Fibroblast of pulmonary artery (primary cell): ENCODE measurements around the gene ULBP1.
"Not testable (repeated sequence)": the region's sequence is repeated elsewhere in the genome, so short reads cannot be mapped to it uniquely, and the experiment has no call there.

Source experiments
- DNase-seq: peaks from one replicate; pipeline ENCODE4 v3.0.0-alpha.2; 2010; ENCODE audit warnings: low read depth
- H3K4me3 ChIP-seq: replicated peaks from 2 replicates; pipeline ENCODE4 v1.5.1; 2011; ENCODE audit warnings: low read depth, mild to moderate bottlenecking, control low read depth, low read length, moderate library complexity
- CTCF ChIP-seq: IDR thresholded peaks from 2 replicates; pipeline ENCODE4 v1.5.1; 2011; ENCODE audit warnings: mild to moderate bottlenecking, control low read depth, low read length, inconsistent platforms; ENCODE audit errors: missing control alignments

The ULBP1 gene

GRCh38 chr6:149950423-149950822 lies 13.3 kb upstream of the ULBP1 start:
- DNase-seq: no peak
- TF ChIP-seq CTCF: no peak
- H3K4me3 ChIP-seq: no peak overlapping the region

GRCh38 chr6:149951096-149951495 lies 12.6 kb upstream of the ULBP1 start:
- TF ChIP-seq CTCF: no peak
- DNase-seq: no peak
- H3K4me3 ChIP-seq: no peak overlapping the region

- no peak for TF ChIP-seq CTCF
- H3K4me3 ChIP-seq: no peak overlapping the region
- DNase-seq: no peak
These were observed 12.1 kb upstream of the ULBP1 start for GRCh38 chr6:149951626-149952025.

DNA sequence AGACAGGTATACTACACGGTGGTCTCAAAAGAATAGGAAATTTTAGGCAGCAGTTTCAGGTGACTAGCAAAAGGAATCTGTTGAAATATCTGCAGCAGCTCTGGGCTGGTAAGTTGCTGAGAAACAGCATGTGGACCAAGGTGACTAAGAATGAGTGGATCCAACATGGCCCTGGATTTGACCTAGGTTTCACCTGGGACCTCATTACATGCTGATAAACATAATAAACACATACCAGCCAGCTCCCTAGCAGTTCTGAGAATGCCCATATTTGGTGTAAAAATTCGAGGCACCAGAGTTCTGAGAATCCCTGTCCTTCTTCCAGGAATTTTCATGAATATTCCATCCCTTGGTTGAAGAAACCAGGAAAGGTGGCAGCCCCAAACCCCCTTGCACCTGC lies 10.4 kb upstream of the ULBP1 start:
- H3K4me3 ChIP-seq, DNase-seq: not testable (repeated sequence)

GRCh38 chr6:149953934-149954327 lies 9.8 kb upstream of the ULBP1 start:
- not testable (repeated sequence) for H3K4me3 ChIP-seq, DNase-seq

DNA sequence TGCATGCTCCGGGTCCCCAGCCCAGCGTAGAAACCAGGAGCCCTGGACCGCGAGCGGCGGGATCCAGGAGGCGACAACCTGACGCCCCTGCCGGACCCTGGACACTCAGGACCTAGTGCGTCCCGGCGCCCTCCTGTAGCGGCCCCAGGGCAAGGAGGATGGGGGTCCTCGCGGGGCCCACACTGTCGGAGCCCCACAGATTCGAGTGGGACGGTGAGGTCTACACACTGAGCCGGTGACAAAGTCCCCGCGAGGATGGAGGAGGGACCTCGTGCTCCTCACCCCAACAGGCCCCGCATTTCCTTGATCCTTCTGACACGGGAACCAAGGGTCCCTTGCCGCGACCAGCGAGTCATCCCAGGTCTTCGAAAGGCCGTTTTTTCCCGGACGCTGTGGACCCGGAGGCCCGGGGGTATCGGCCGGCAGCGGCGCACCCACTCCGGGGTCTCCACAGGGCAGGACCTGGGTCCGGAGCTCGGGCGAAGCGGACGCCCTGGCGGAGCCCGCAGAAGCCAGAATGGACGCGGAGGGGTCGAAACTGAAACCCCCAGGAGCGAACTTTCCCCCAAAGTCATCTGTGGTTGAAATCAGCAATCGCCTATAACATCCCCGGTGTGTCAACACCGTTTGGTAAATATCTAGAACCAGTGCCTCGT lies 9.3 kb upstream of the ULBP1 start:
- DNase-seq, H3K4me3 ChIP-seq: not testable (repeated sequence)

GRCh38 chr6:149954984-149955653 lies 8.6 kb upstream of the ULBP1 start:
- DNase-seq, H3K4me3 ChIP-seq: not testable (repeated sequence)

- H3K4me3 ChIP-seq, DNase-seq: not testable (repeated sequence)
These were observed 8.0 kb upstream of the ULBP1 start for GRCh38 chr6:149955654-149956317.

- not testable (repeated sequence) for H3K4me3 ChIP-seq
- DNase-seq: peak; percentile 67
These were observed 5.6 kb upstream of the ULBP1 start for GRCh38 chr6:149958124-149958523.

DNA sequence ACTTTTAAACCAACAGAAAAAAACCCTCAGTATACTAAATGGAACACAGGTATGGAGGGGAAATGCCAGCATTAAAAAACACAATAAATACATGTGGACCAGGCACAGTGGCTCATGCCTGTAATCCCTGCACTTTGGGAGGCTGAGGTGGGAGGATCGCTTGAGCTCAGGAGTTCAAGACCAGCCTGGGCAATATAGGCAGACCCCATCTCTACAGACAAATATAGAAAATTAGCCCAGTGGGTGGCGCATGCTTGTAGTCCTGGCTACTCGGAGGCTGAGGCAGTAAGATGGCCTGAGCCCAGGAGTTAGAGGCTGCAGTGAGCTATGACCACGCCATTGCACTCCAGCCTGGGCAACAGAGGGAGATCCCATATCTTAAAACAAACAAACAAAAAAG lies 3.9 kb upstream of the ULBP1 start:
- DNase-seq, H3K4me3 ChIP-seq: not testable (repeated sequence)

DNA sequence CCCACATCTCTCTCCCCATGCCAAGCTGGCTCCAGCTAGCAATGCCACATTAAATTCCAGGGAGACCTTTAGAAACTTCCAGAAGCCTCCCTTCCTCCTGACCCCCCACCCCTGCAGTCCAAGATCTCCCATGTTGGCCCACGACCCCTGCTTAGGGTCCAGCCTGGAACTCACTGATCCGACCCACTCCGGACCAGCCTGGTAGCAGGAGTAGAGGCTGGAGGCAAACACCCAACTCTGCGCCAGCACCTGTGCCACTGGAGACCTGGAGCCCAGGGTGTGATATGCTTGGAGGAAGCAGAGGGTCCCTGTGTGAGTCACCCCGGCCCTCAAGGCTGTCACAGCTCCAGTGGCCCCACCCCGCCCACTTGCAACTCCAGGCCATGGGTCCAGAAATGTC lies 3.3 kb upstream of the ULBP1 start:
- no peak overlapping the region for H3K4me3 ChIP-seq
- DNase-seq: no peak
- no peak for TF ChIP-seq CTCF
